Stimulated activated CD8-positive, alpha-beta memory T cell treated with anti-CD3 and anti-CD28 coated beads, Interleukin-4, amount 100 ng/mL, for 24 hours (primary cell): ENCODE data around the gene SART1.

Source experiments
- DNase-seq: peaks from one replicate; pipeline ENCODE4 v3.0.0-alpha.2; 2020; ENCODE audit warnings: low read depth

Gene SART1

DNA sequence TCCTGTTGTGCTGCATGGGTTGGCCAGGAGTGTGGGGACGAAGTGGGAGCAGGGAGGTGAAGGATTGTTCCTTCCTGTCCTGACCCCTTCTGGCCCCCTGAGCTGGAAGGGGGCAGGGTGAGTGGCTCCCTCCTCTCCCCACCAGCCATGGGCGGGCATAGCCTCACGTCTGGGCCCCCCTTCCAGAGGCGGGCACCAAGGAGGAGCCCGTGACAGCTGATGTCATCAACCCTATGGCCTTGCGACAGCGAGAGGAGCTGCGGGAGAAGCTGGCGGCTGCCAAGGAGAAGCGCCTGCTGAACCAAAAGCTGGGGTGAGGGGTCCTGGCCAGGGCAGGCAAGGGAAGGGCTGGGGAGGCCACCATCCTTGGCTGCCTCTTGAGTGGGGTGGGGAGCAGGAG is 3.4 kb downstream of the SART1 start:
- no peak for DNase-seq

- DNase-seq = no peak
Observed at GRCh38 chr11:65965986-65966762, 4.6 kb downstream of the SART1 start.

GRCh38 chr11:65967329-65967934 is 5.9 kb downstream of the SART1 start:
- DNase-seq = no peak

GRCh38 chr11:65968600-65969482 is 7.3 kb downstream of the SART1 start:
- DNase-seq = no peak

GRCh38 chr11:65972116-65972515 is 10.6 kb downstream of the SART1 start:
- DNase-seq = no peak

- DNase-seq = no peak
Observed at GRCh38 chr11:65973439-65974110, 12.0 kb downstream of the SART1 start.

DNA sequence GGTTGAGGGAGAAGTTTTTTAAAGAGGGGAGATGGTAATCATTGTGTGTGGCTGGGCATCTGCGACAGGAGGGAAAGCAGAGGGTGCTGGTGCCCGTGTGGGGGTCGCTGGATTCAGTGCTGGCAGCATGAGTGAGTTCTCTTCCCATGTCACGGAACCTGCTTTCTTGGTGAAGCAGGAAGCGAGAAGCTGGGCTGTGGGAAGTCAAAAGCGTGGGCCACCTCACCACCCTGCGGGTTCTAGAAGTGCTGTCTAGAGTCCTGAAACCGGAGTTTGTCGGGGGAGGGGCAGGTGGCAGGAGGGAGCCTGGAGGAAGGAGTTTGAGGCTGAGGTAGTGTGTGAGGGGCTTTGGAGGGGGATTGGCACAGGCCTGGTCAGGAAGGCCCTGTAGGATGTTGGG is 14.2 kb downstream of the SART1 start:
- DNase-seq = no peak

GRCh38 chr11:65976216-65977176 is 15.0 kb downstream of the SART1 start:
- DNase-seq = no peak

GRCh38 chr11:65977621-65978390 is 16.3 kb downstream of the SART1 start:
- DNase-seq = no peak

- no peak for DNase-seq
Observed at GRCh38 chr11:65978391-65979238, 17.1 kb downstream of the SART1 start.

- no peak for DNase-seq
Observed at GRCh38 chr11:65979261-65979759, 17.8 kb downstream of the SART1 start.

GRCh38 chr11:65981101-65981740 is 19.7 kb downstream of the SART1 start:
- no peak for DNase-seq

GRCh38 chr11:65981972-65982823 is 20.7 kb downstream of the SART1 start:
- no peak for DNase-seq

DNA sequence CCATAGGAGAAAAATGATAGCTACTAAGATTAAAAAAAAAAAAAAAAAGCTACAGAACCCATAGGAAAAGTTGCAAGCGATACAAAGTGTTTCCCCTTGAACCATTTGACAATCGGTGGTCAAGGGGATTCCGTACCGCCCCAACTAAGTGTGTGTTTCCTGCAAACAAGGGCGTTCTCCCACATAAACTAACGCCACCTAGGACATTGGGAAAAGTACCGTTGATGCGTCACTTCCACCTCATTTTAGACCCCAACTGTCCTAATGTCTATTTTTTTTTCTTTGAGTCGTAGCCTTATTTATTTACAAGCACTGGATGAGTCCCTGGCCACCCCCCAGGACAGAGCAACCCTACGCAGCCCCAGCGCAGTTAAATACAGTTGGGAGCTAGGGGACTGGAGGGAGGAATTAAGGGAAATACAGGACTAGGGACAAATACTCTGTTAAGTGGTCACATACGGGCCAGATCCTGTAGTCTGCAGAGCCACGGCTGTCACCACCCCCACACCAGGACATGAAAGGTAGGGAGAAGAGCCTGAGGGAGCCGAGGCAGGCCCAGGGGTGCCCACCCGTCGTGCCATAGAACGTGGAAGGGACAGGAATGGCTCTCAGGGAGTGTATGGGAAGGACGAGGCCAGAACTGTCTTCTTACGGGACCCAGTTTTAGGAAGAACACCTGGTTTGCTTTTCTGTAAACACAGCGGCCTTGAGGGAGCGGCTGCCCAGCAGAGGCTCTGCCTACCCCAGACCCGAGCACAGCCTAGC is 21.5 kb downstream of the SART1 start:
- no peak for DNase-seq

DNA sequence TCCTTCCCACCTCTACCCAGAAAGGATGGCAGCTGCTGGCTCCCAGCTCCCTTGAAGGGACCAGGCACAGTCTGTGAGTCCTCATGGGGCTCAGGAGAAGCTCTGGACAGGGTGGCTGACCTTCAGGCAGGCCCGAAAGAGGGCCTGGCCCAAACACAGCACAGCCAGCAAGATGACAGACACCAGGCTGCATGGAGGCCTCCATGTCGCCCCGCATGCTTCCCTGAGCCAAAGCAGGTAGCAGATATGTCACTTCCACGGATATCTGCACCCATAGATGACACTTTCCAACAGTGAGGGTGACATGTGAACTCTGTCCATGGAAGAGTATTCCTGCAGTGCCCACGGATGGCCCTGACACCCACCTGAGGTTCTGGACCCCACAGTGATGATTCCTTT is 22.1 kb downstream of the SART1 start:
- no peak for DNase-seq

GRCh38 chr11:65987336-65987735 is 25.8 kb downstream of the SART1 start:
- no peak for DNase-seq
